MCF 10A (cell line): ENCODE measurements around the gene DCDC1. TPM values are rescaled to one million over a fixed set of nuclear protein-coding genes. Genes with fewer than 3 reads are reported as not detected.

Source experiments
- BruUV-seq: library from RNA; stranded (reverse); fragments of 400-500 nt; replicated peaks from 2 replicates; lab custom pipeline; 2021; lab: Mats Ljungman, UMichigan
- CTCF ChIA-PET: fragments of 300-600 bp; sonication (Branson Sonifier 250); formaldehyde crosslinking; extraction: SDS; loops from one replicate; lab custom pipeline; 2021; ENCODE audit warnings: antibody characterized with exemption, inconsistent platforms; lab: Yijun Ruan, JAX
- POLR2A ChIA-PET: fragments of 300-600, 350-650 bp; sonication (Branson Sonifier 250); formaldehyde crosslinking; extraction: SDS; loops from one replicate; lab custom pipeline; 2020; ENCODE audit warnings: antibody characterized with exemption, inconsistent platforms; lab: Yijun Ruan, JAX
- DNase-seq: peaks from one replicate; pipeline ENCODE4 v3.0.0-alpha.2; 2018; ENCODE audit not compliant: unreplicated experiment
- H3K27ac Mint-ChIP-seq: one replicate; pipeline ENCODE4 v1.8.0; 2022; ENCODE audit warnings: mild to moderate bottlenecking, low read depth, mixed read lengths; ENCODE audit not compliant: unreplicated experiment
- H3K27me3 Mint-ChIP-seq: one replicate; pipeline ENCODE4 v1.8.0; 2022; ENCODE audit warnings: mixed read lengths; ENCODE audit not compliant: insufficient read depth, unreplicated experiment
- H3K36me3 Mint-ChIP-seq: one replicate; pipeline ENCODE4 v1.8.0; 2022; ENCODE audit warnings: mild to moderate bottlenecking, moderate library complexity, mixed read lengths; ENCODE audit not compliant: insufficient read depth, unreplicated experiment
- H3K4me1 Mint-ChIP-seq: one replicate; pipeline ENCODE4 v1.8.0; 2022; ENCODE audit warnings: mixed read lengths; ENCODE audit not compliant: insufficient read depth, unreplicated experiment
- H3K4me3 Mint-ChIP-seq: one replicate; pipeline ENCODE4 v1.8.0; 2022; ENCODE audit warnings: mild to moderate bottlenecking, moderate library complexity, mixed read lengths; ENCODE audit not compliant: unreplicated experiment
- H3K9me3 Mint-ChIP-seq: one replicate; pipeline ENCODE4 v1.8.0; 2022; ENCODE audit warnings: mixed read lengths; ENCODE audit not compliant: unreplicated experiment
- intact Hi-C: fragments of 100-400 bp; cut with micrococcal nuclease; formaldehyde crosslinking; loops from 2 replicates; pipeline ENCODE4 v1.14.1; 2022
- total RNA-seq: library from RNA; stranded (reverse); gene quantifications from 2 replicates; pipeline ENCODE4 v1.2.3, GENCODE V29; 2022
- TF ChIP-seq, protein P1 (sequence below): fragments of 200-600 bp; IDR thresholded peaks from one replicate; pipeline ENCODE4 v1.8.0; 2022; ENCODE audit warnings: antibody characterized with exemption, mild to moderate bottlenecking; ENCODE audit not compliant: unreplicated experiment

DCDC1 gene
- total RNA-seq, 1 experiment from 2014 or later: 0.19 TPM

DNA sequence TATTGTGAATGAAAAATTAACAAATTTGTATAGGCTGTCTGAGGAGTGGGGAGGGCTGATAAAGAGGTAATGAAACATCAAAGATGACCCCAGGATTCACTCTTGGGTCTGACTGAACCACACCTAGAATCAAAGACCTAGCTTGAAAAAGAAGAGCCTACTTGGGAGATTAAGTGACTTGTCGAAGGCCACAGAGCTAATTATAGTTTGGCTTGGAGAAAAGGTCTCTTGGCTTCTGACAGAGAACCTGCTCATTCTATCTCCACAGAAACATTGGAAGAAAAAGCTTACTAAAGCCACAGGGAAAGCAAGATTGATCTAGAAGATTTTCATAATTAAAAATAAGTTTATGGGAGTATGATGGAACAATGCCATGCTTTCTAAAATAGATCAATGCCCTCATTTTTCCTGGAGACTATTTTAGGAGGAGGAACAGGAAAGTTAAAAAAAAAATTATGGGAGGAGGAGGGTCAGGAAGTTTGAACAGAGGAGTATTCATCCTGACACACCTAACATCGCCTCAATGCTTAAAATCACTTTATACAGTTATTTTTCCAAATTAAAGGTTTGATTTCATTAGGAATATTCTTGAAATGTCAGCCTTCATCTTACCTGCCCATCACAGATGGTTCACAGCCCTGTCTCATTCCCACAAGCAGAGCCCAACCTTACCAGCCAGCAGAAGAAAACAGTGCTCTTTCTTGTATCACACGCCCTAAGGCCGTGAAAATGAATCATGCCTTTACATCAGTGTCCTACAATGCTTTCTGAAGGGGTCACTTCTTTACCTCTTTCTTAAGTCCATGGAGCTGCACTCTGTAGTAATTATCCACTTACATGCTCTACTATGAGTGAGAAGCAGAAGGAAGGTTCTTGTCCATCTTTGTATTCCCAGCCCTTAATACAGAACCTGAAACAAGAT, 552.3 kb downstream of the DCDC1 start:
- no peak overlapping the region for H3K4me3 Mint-ChIP-seq
- ChIA-PET POLR2A (no interaction called here), CTCF (interaction anchor here (0.7 kb wide), 1 partner anchor 375 kb away, joined by 4 read pairs; no protein-coding TSS in a partner anchor)
- intact Hi-C loops: no loop called here
- peaks cover 12% of the 10 kb centered on the region for H3K27me3 Mint-ChIP-seq
- no peaks in the 10 kb centered on the region for H3K9me3 Mint-ChIP-seq
- H3K4me1 Mint-ChIP-seq: no peaks in the 10 kb centered on the region
- no peak overlapping the region for H3K27ac Mint-ChIP-seq
- TF ChIP-seq, protein P1, sequence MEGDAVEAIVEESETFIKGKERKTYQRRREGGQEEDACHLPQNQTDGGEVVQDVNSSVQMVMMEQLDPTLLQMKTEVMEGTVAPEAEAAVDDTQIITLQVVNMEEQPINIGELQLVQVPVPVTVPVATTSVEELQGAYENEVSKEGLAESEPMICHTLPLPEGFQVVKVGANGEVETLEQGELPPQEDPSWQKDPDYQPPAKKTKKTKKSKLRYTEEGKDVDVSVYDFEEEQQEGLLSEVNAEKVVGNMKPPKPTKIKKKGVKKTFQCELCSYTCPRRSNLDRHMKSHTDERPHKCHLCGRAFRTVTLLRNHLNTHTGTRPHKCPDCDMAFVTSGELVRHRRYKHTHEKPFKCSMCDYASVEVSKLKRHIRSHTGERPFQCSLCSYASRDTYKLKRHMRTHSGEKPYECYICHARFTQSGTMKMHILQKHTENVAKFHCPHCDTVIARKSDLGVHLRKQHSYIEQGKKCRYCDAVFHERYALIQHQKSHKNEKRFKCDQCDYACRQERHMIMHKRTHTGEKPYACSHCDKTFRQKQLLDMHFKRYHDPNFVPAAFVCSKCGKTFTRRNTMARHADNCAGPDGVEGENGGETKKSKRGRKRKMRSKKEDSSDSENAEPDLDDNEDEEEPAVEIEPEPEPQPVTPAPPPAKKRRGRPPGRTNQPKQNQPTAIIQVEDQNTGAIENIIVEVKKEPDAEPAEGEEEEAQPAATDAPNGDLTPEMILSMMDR: no peak
- no TSS peak for BruUV-seq
- DNase-seq: peak; percentile 0
- H3K36me3 Mint-ChIP-seq: no peaks in the 10 kb centered on the region

DNA sequence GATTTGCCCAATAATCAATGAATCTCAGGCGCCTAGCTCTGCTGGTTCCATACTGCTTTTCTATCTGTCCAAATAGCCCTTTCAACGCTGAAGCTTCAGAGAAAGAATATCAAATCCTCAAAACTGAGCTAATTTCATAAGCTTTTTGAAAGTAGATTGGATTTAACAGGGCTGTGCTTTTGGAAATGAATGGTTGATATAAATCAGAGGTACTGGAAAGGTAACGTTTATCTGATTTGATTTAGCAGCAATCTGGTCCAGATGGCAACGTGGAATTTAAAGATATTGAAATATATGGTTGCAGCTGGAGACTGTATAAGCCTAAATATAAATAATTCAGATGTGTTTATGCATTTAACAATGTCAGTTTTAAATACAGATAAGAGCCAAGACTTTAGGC, 553.9 kb downstream of the DCDC1 start:
- TF ChIP-seq, protein P1: no peak
- H3K9me3 Mint-ChIP-seq: no peaks in the 10 kb centered on the region
- H3K36me3 Mint-ChIP-seq: no peaks in the 10 kb centered on the region
- H3K27ac Mint-ChIP-seq: no peak overlapping the region
- intact Hi-C loops: no loop called here
- no TSS peak for BruUV-seq
- ChIA-PET CTCF (interaction anchor here (0.7 kb wide), 1 partner anchor 14 kb away, joined by 3 read pairs; no protein-coding TSS in a partner anchor), POLR2A (no interaction called here)
- DNase-seq: no peak
- H3K4me3 Mint-ChIP-seq: no peak overlapping the region
- H3K4me1 Mint-ChIP-seq: no peaks in the 10 kb centered on the region
- H3K27me3 Mint-ChIP-seq: peaks cover 13% of the 10 kb centered on the region

DNA sequence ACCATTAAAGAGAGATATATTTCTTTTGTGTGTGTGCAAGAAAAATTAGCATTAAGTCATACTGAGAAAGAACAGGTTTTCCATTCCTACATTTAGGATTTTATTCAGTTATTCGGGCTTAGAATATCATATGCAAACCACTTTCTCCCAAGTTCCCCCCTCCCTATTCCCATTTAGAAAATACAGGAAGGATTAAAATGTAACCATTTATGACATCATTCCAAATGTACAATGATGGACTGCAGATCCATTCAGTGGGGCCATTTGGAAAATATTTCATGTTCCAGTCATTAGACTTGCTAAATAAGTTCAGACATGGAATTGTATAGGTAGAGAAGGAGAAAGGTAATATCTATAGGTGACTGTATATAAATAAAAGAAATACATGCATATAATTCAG, 554.8 kb downstream of the DCDC1 start:
- no peaks in the 10 kb centered on the region for H3K36me3 Mint-ChIP-seq
- H3K27ac Mint-ChIP-seq: no peak overlapping the region
- no TSS peak for BruUV-seq
- no peak for DNase-seq
- H3K4me3 Mint-ChIP-seq: no peak overlapping the region
- H3K4me1 Mint-ChIP-seq: no peaks in the 10 kb centered on the region
- intact Hi-C loops: no loop called here
- POLR2A ChIA-PET: no interaction called here
- CTCF ChIA-PET: no interaction called here
- TF ChIP-seq, protein P1: no peak
- peaks cover 13% of the 10 kb centered on the region for H3K27me3 Mint-ChIP-seq
- H3K9me3 Mint-ChIP-seq: no peaks in the 10 kb centered on the region

Other genes with a start within 250 kb of the DCDC1 start
- gene DNAJC24, start 121 bp upstream of the DCDC1 start, total RNA-seq: 19.0 and 23.7 TPM in 2 replicates
- gene IMMP1L, start 139.9 kb upstream of the DCDC1 start, total RNA-seq: 26.7 and 32.2 TPM in 2 replicates
- 16.2 and 18.3 TPM in 2 replicates for gene ELP4, start 140.0 kb upstream of the DCDC1 start, total RNA-seq